Measurements from ENCODE around the gene LEFTY1. TPM values are rescaled to one million over a fixed set of nuclear protein-coding genes. Genes with fewer than 3 reads are reported as not detected.

LEFTY1 gene
- total RNA-seq, 4 donors from 2014 or later: 1.5 to 15.6 (median 5.6) TPM

DNA sequence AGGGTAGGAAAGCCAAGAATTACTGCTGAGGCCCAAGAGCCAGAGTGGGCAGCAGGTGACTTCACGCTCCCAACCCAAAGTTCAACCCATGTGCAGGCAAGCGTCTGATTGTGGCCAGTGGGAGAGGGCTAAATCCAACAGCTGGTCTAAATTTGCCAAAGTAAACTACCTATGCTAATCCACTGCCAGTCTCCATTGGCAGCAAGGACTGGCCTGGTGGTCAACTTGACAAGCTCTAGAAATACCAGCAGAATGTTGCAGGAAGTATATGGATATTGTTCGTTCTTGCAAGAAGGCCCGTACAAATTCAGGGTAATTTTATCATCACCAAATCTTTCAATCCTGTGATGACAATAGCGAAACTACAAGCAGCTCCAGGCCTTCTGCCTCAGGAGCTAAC, 8.3 kb downstream of the LEFTY1 start:
- H3K9me3 ChIP-seq: no peaks in the 10 kb centered on the region
- no peaks in the 10 kb centered on the region for H3K27me3 ChIP-seq
- TF ChIP-seq POLR2A (IDR thresholded peaks at IDR 0.05): no peak
- TF ChIP-seq, protein P1, sequence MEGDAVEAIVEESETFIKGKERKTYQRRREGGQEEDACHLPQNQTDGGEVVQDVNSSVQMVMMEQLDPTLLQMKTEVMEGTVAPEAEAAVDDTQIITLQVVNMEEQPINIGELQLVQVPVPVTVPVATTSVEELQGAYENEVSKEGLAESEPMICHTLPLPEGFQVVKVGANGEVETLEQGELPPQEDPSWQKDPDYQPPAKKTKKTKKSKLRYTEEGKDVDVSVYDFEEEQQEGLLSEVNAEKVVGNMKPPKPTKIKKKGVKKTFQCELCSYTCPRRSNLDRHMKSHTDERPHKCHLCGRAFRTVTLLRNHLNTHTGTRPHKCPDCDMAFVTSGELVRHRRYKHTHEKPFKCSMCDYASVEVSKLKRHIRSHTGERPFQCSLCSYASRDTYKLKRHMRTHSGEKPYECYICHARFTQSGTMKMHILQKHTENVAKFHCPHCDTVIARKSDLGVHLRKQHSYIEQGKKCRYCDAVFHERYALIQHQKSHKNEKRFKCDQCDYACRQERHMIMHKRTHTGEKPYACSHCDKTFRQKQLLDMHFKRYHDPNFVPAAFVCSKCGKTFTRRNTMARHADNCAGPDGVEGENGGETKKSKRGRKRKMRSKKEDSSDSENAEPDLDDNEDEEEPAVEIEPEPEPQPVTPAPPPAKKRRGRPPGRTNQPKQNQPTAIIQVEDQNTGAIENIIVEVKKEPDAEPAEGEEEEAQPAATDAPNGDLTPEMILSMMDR (IDR thresholded peaks at IDR 0.05): no peak
- H3K4me1 ChIP-seq: peaks cover 4 to 55% (median 26%) of the 10 kb centered on the region in 4 donors
- H3K36me3 ChIP-seq: no peaks in the 10 kb centered on the region
- peak overlapping the region; percentile 90 to 99 (median 92) for H3K4me3 ChIP-seq
- no peak for DNase-seq
- H3K27ac ChIP-seq: peak overlapping the region; percentile 91 to 96 (median 95)

DNA sequence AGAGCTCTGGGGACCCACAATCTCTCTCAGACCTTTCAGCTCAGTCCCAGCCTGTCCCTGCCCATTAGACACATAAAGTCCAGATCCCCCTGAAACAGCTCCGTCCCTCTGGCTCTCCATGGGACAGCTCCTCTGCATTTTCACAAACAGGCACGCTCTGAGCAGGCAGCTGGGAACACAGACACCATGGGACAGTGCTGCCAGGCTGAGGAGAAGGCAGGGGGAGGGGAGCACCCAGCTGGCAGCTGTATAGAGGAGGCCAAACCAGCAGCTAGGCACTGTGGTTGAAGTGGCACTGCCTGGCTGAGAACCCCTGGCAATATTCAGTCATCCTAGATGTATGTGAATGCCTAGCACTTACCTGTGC, 8.7 kb downstream of the LEFTY1 start:
- Histone ChIP-seq H3K9me3 (no peaks in the 10 kb centered on the region), H3K4me1 (peaks cover 4 to 57% (median 26%) of the 10 kb centered on the region in 4 donors), H3K4me3 (peak overlapping the region in 3 of 4 donors; percentile 90 to 92 (median 91)), H3K27me3 (no peaks in the 10 kb centered on the region), H3K27ac (peak overlapping the region; percentile 91 to 96 (median 95)), H3K36me3 (no peaks in the 10 kb centered on the region)
- no peak for TF ChIP-seq POLR2A (IDR thresholded peaks at IDR 0.05)
- TF ChIP-seq, protein P1 (IDR thresholded peaks at IDR 0.05): no peak
- no peak for DNase-seq

DNA sequence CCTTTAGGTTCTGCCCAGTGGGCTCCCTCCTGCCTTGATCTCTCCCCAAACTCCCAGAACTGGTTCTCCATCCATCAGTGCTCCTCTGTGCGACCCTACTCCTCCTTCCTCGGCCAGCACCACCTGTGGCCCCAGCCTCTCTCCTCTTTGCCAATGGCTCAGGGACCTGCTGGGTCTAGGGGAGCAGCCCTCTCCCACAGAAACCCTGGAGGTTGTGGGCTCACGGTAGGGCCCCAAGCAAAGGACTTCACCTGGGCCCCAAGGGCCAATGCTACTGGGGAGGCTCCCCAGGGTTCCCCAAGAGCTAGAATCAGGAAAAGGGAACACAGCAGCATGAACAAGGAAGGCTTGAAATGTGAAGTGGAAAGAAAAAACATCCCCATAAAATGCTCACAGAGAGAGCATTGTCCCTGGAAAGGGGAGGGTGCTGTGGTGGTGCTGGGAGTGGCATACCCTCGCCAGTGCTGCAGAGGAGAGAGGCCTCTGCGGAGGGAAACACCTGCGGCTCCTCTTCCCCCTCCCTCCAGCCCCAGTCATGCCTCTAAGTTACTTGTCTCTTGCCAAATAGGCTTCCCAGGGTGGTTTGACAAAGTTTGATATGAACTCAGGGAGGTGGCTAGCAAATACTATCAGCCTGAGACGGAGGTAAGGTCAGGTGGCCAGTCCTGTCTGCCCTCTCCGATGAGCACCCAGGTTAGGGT, 9.3 kb downstream of the LEFTY1 start:
- Histone ChIP-seq H3K27me3 (no peaks in the 10 kb centered on the region), H3K4me3 (peak overlapping the region in 2 of 4 donors; percentile 90 to 92), H3K27ac (peak overlapping the region; percentile 91 to 96 (median 95)), H3K36me3 (no peaks in the 10 kb centered on the region), H3K4me1 (peaks cover 4 to 57% (median 26%) of the 10 kb centered on the region in 4 donors), H3K9me3 (no peaks in the 10 kb centered on the region)
- peak in 1 of 3 donors; percentile 49 for DNase-seq
- TF ChIP-seq, protein P1 (IDR thresholded peaks at IDR 0.05): no peak
- TF ChIP-seq POLR2A (IDR thresholded peaks at IDR 0.05): peak; percentile 29 to 48

DNA sequence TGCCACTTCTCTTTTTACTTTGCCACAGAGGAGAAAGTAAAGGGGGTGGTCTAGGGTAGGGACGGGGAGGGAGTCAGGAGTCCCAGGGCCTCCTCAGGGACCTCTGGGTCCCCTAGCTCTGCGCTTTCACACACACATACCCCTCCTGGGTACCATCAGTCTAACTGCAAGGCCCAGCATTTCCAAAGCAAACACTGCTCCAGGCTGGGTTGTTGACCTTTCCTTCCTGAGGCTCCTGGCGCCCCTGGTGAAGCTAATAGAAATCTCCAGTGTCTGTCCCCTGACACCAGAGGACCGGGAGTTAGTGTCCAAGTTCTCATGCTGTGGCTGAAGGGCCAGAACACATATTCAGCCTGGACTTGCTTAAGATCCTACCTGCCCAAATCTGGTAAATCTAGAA, 10.7 kb downstream of the LEFTY1 start:
- Histone ChIP-seq H3K36me3 (peaks cover 0 to 13% (median 3%) of the 10 kb centered on the region in 3 donors), H3K27me3 (no peaks in the 10 kb centered on the region), H3K9me3 (no peaks in the 10 kb centered on the region), H3K27ac (peak overlapping the region in 3 of 4 donors; percentile 39 to 96 (median 39)), H3K4me1 (peaks cover 4 to 57% (median 26%) of the 10 kb centered on the region in 4 donors), H3K4me3 (no peak overlapping the region)
- TF ChIP-seq POLR2A (IDR thresholded peaks at IDR 0.05): no peak
- TF ChIP-seq, protein P1 (IDR thresholded peaks at IDR 0.05): no peak
- DNase-seq: no peak

DNA sequence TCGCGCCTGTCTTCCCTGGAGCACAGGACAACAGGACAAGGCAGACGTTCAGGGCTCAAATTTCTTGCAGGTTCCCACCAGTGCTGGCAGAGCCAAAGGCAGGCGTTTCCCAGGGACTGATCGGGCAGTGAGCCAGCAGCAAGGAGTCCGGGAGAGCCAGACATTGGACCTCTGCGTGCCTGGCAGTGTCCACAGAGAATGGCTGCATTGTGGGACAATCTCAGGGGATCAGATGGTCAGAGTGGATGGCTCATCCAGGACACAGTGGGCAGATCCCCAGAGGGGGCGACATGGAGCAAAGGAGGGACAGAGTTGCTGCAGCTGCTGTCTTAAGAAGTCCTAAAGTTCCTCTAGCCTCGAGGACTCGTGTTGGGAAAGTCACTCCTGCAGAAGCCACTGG, 11.4 kb downstream of the LEFTY1 start:
- Histone ChIP-seq H3K4me3 (peak overlapping the region in 1 of 4 donors; percentile 6), H3K27ac (peak overlapping the region in 3 of 4 donors; percentile 39 to 96 (median 39)), H3K27me3 (no peaks in the 10 kb centered on the region), H3K4me1 (peaks cover 4 to 57% (median 26%) of the 10 kb centered on the region in 4 donors), H3K9me3 (no peaks in the 10 kb centered on the region), H3K36me3 (peaks cover 0 to 14% (median 3%) of the 10 kb centered on the region in 3 donors)
- peak; percentile 49 to 76 (median 75) for DNase-seq
- TF ChIP-seq, protein P1 (IDR thresholded peaks at IDR 0.05): peak in 4 of 6 experiments; percentile 32 to 43 (median 38)
- no peak for TF ChIP-seq POLR2A (IDR thresholded peaks at IDR 0.05)

All from Peyer's patch (tissue), 4 donors.